A673 (cell line): Measurements from ENCODE around the gene LRRFIP1. TPM values are rescaled to one million over a fixed set of nuclear protein-coding genes. Genes with fewer than 3 reads are reported as not detected.
"Not testable (repeated sequence)": the region's sequence is repeated elsewhere in the genome, so short reads cannot be mapped to it uniquely, and the experiment has no call there.

Experiments used
- BruUV-seq: library from RNA; stranded (reverse); fragments of 400-500 nt; replicated peaks from 2 replicates; lab custom pipeline; 2021; lab: Mats Ljungman, UMichigan
- CTCF ChIA-PET: fragments of 300-600 bp; sonication (Branson Sonifier 250); formaldehyde crosslinking; loops from one replicate; lab custom pipeline; 2022; ENCODE audit warnings: antibody characterized with exemption; lab: Charles Lee
- POLR2A ChIA-PET: fragments of 300-600 bp; sonication (Branson Sonifier 250); formaldehyde crosslinking; loops from one replicate; lab custom pipeline; 2022; ENCODE audit warnings: antibody characterized with exemption; ENCODE audit not compliant: low non-redundant PET; lab: Charles Lee
- DNase-seq: peaks from one replicate; pipeline ENCODE4 v3.0.0-alpha.2; 2015; ENCODE audit warnings: low spot score
- H3K27ac ChIP-seq: fragments of 200-600 bp; sonication (generic); 2 replicates; pipeline ENCODE4 v1.5.1; 2016; ENCODE audit warnings: mixed run types, low read depth, mild to moderate bottlenecking, mixed read lengths, antibody characterized with exemption, low read length; ENCODE audit not compliant: poor library complexity, severe bottlenecking
- H3K27me3 ChIP-seq: fragments of 200-600 bp; sonication (generic); replicated peaks from 2 replicates; pipeline ENCODE4 v1.6.1; 2017; ENCODE audit warnings: mixed run types, low read depth, mild to moderate bottlenecking, mixed read lengths, antibody characterized with exemption, low read length; ENCODE audit not compliant: insufficient read depth, poor library complexity
- H3K36me3 ChIP-seq: fragments of 200-600 bp; sonication (generic); 2 replicates; pipeline ENCODE4 v1.6.1; 2016; ENCODE audit warnings: mixed run types, mild to moderate bottlenecking, mixed read lengths, antibody characterized with exemption, low read length; ENCODE audit not compliant: insufficient read depth, poor library complexity, severe bottlenecking
- H3K4me1 ChIP-seq: fragments of 200-600 bp; sonication (generic); 2 replicates; pipeline ENCODE4 v1.6.1; 2017; ENCODE audit warnings: mixed run types, mild to moderate bottlenecking, mixed read lengths, antibody characterized with exemption, low read length; ENCODE audit not compliant: insufficient read depth, poor library complexity, severe bottlenecking
- H3K4me3 ChIP-seq: fragments of 200-600 bp; sonication (generic); 2 replicates; pipeline ENCODE4 v1.5.1; 2016; ENCODE audit warnings: low read depth, mixed run types, mild to moderate bottlenecking, mixed read lengths, low read length; ENCODE audit not compliant: poor library complexity, severe bottlenecking
- H3K9me3 ChIP-seq: fragments of 200-600 bp; sonication (generic); 2 replicates; pipeline ENCODE4 v1.6.1; 2016; ENCODE audit warnings: mixed run types, low read depth, mild to moderate bottlenecking, mixed read lengths, antibody characterized with exemption, low read length; ENCODE audit not compliant: poor library complexity, severe bottlenecking
- CTCF ChIP-seq: fragments of 300-800, 200-600 bp; sonication (generic); conservative IDR thresholded peaks from 2 replicates; pipeline ENCODE4 v1.5.1; 2017; ENCODE audit warnings: low read depth, mild to moderate bottlenecking, antibody characterized with exemption, low read length, moderate library complexity, mixed read lengths
- EZH2 ChIP-seq: fragments of 200-600 bp; sonication (generic); IDR thresholded peaks from 2 replicates; pipeline ENCODE4 v1.6.1; 2017; ENCODE audit warnings: borderline replicate concordance, low read depth, mild to moderate bottlenecking, mixed read lengths, antibody characterized with exemption, low read length; ENCODE audit not compliant: poor library complexity, severe bottlenecking
- intact Hi-C: fragments of 100-400 bp; cut with micrococcal nuclease; formaldehyde crosslinking; loops from one replicate; pipeline ENCODE4 v1.10.0; 2022; ENCODE audit not compliant: unreplicated experiment
- total RNA-seq: library from RNA; stranded (reverse); gene quantifications from 2 replicates; pipeline ENCODE4 v1.2.3, GENCODE V29; 2021

The LRRFIP1 gene
- total RNA-seq, 1 experiment from 2014 or later, result 69.3 TPM

- intact Hi-C loops, result no loop called here
- CTCF ChIA-PET, result no interaction called here
- Histone ChIP-seq H3K9me3 (no peaks in the 10 kb centered on the region), H3K36me3 (peaks cover 25% of the 10 kb centered on the region), H3K27ac (no peak overlapping the region), H3K4me1 (no peaks in the 10 kb centered on the region), H3K27me3 (no peaks in the 10 kb centered on the region), H3K4me3 (no peak overlapping the region)
- no peak for DNase-seq
- TF ChIP-seq EZH2, result no peak
- no peak for TF ChIP-seq CTCF
- POLR2A ChIA-PET, result no interaction called here
- no TSS peak for BruUV-seq
These were observed 152.1 kb downstream of the LRRFIP1 start for GRCh38 chr2:237779521-237779920.

GRCh38 chr2:237782181-237782580 lies 154.8 kb downstream of the LRRFIP1 start:
- Histone ChIP-seq H3K27me3 (no peaks in the 10 kb centered on the region), H3K9me3 (peaks cover 7% of the 10 kb centered on the region), H3K4me3 (no peak overlapping the region), H3K36me3 (peaks cover 19% of the 10 kb centered on the region), H3K27ac (no peak overlapping the region), H3K4me1 (no peaks in the 10 kb centered on the region)
- no peak for DNase-seq
- BruUV-seq, result no TSS peak
- POLR2A ChIA-PET, result no interaction called here
- TF ChIP-seq CTCF (no peak), EZH2 (no peak)
- CTCF ChIA-PET, result no interaction called here
- intact Hi-C loops, result no loop called here

- POLR2A ChIA-PET, CTCF ChIA-PET, H3K27ac ChIP-seq, H3K9me3 ChIP-seq, H3K27me3 ChIP-seq, DNase-seq, intact Hi-C loops, BruUV-seq, H3K4me3 ChIP-seq, H3K4me1 ChIP-seq: not testable (repeated sequence)
- H3K36me3 ChIP-seq, result peaks cover 19% of the 10 kb centered on the region
These were observed 156.3 kb downstream of the LRRFIP1 start for GRCh38 chr2:237783678-237784077.

- no peak for DNase-seq
- no peaks in the 10 kb centered on the region for H3K27me3 ChIP-seq
- no peaks in the 10 kb centered on the region for H3K36me3 ChIP-seq
- intact Hi-C loops, result no loop called here
- peaks cover 9% of the 10 kb centered on the region for H3K9me3 ChIP-seq
- H3K4me3 ChIP-seq, result no peak overlapping the region
- H3K27ac ChIP-seq, result no peak overlapping the region
- POLR2A ChIA-PET, result no interaction called here
- CTCF ChIA-PET, result no interaction called here
- TF ChIP-seq CTCF, result no peak
- H3K4me1 ChIP-seq, result no peaks in the 10 kb centered on the region
- no TSS peak for BruUV-seq
These were observed 159.5 kb downstream of the LRRFIP1 start for GRCh38 chr2:237786936-237787335.
